Mesothelial cell of epicardium (in vitro differentiated cells): Measurements from ENCODE around the gene DRG2. TPM values are rescaled to one million over a fixed set of nuclear protein-coding genes. Genes with fewer than 3 reads are reported as not detected.

ENCODE experiments used
- DNase-seq, 2 experiments: peaks; one replicate each; pipeline ENCODE4 v3.0.0; 2021; ENCODE audit warnings: low spot score in 2 of 2; ENCODE audit not compliant: unreplicated experiment in 2 of 2
- H3K27ac Mint-ChIP-seq: 2 replicates; pipeline ENCODE4 v1.8.0; 2021; ENCODE audit warnings: mixed read lengths
- H3K27me3 Mint-ChIP-seq: 2 replicates; pipeline ENCODE4 v1.8.0; 2021; ENCODE audit warnings: low read depth, mixed read lengths
- H3K36me3 Mint-ChIP-seq: 2 replicates; pipeline ENCODE4 v1.8.0; 2021; ENCODE audit warnings: mixed read lengths
- H3K4me1 Mint-ChIP-seq: 2 replicates; pipeline ENCODE4 v1.8.0; 2021; ENCODE audit warnings: mixed read lengths
- H3K4me3 Mint-ChIP-seq: 2 replicates; pipeline ENCODE4 v1.8.0; 2021; ENCODE audit warnings: mild to moderate bottlenecking, moderate library complexity, mixed read lengths
- H3K9me3 Mint-ChIP-seq: 2 replicates; pipeline ENCODE4 v1.8.0; 2021; ENCODE audit warnings: mixed read lengths
- total RNA-seq: library from RNA; stranded (reverse); gene quantifications from 3 replicates; pipeline ENCODE4 v1.2.1, GENCODE V29; 2021
- TF ChIP-seq, protein P1 (sequence below): fragments of 200-600 bp; sonication (generic); IDR thresholded peaks from one replicate; pipeline ENCODE4 v1.5.0; 2021; ENCODE audit warnings: antibody characterized with exemption; ENCODE audit not compliant: unreplicated experiment

DRG2 gene
- total RNA-seq, 1 donor from 2014 or later: 51.2 TPM

DNA sequence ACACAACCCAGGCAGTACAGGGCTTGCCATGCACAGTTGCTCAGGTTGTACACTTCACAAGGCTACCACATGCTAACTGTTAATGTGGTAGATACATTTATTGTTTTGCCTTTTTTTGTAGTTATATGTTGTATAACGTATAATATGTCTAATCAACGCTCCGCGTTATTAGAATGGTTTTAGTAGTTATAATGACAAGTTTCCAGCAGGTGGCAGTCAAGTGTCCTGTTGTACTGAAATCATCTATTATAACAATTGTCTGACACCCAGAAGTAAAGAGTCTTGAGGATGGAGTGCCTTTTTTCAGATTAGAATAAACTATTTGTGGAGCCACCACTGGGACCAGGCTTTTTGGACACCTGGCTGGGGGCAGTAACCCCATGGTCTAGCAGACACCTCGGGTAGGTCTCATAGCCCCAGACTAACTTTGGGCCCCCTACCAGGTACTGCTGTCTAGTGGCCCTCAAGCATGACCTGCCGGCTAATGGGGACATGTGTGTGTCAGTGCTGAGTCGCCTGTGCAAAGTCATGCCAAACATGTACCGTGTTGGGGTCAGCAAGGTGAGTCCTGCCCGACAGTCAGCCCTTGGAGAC is 53.6 kb downstream of the DRG2 start:
- Mint-ChIP-seq H3K9me3 (no peaks in the 10 kb centered on the region), H3K4me3 (no peak overlapping the region), H3K27me3 (peaks cover 4% of the 10 kb centered on the region), H3K27ac (no peak overlapping the region), H3K4me1 (peaks cover 8% of the 10 kb centered on the region), H3K36me3 (no peaks in the 10 kb centered on the region)
- TF ChIP-seq, protein P1, sequence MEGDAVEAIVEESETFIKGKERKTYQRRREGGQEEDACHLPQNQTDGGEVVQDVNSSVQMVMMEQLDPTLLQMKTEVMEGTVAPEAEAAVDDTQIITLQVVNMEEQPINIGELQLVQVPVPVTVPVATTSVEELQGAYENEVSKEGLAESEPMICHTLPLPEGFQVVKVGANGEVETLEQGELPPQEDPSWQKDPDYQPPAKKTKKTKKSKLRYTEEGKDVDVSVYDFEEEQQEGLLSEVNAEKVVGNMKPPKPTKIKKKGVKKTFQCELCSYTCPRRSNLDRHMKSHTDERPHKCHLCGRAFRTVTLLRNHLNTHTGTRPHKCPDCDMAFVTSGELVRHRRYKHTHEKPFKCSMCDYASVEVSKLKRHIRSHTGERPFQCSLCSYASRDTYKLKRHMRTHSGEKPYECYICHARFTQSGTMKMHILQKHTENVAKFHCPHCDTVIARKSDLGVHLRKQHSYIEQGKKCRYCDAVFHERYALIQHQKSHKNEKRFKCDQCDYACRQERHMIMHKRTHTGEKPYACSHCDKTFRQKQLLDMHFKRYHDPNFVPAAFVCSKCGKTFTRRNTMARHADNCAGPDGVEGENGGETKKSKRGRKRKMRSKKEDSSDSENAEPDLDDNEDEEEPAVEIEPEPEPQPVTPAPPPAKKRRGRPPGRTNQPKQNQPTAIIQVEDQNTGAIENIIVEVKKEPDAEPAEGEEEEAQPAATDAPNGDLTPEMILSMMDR: peak; percentile 69
- no peak for DNase-seq

DNA sequence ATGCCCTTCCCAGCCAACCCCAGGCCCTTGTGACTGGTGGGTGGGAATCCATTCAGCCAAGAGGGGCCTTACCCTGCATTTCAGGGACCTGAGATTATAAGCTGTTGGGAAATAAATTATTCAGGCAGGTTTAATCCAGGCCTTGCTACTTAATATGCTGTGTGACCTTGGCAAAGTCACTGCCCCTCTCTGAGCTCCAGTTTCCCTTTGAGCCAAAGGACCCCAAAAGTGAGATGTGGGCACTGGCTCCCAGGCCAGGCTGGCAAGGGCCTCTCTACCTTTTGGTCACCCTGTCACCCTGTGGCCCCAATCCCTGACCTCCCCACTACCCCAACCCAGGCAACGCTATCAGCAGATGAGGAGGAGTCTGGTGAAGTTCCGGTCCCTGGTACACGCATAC is 54.7 kb downstream of the DRG2 start:
- Mint-ChIP-seq H3K36me3 (no peaks in the 10 kb centered on the region), H3K9me3 (no peaks in the 10 kb centered on the region), H3K4me3 (no peak overlapping the region), H3K27me3 (peaks cover 4% of the 10 kb centered on the region), H3K4me1 (peaks cover 8% of the 10 kb centered on the region), H3K27ac (no peak overlapping the region)
- TF ChIP-seq, protein P1: no peak
- no peak for DNase-seq

DNA sequence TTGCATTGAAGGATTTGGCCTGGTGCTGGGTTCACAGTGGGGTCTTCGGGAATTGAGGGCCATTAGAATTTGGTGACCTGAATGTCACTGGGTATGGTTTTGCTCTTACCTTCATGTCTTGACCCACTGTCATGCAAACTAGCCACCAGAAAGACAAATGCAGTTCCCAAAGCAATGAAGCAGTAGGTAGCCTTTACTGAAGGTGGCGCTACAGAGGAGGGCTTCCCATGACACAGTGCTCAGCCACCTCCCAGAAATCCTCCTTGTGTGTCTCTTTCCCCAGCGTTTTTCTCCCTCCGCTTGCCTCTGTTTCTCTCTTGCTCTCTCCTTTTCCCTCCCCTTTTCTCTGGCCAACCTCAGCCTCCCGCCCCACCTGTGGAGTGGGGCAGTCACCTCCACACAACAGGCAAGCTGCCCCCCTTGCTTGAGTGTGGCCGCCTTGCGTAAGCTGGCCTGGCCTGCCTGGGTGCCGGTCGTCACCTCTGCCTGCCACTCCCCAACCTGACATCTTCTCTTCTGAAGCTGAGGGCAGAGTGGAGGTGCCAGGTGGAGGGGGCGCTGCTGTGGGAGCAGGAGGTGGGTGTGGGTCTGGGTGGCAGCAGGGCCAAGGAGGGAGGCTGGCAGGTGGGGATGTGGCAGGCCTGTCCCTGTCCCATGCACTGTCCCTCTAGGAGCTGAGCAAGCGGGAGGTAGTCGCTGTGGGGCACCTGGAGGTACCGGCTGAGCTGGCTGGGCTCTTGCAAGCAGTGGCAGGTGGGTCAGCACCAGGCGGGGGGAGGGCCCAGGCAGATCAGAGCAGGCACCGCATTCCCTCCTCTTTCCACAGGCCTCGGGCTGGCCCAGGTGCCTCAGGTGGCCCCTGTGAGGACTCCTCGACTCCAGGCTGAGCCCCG is 55.5 kb downstream of the DRG2 start:
- TF ChIP-seq, protein P1: no peak
- H3K4me1 Mint-ChIP-seq: peaks cover 8% of the 10 kb centered on the region
- no peaks in the 10 kb centered on the region for H3K9me3 Mint-ChIP-seq
- H3K4me3 Mint-ChIP-seq: no peak overlapping the region
- peaks cover 4% of the 10 kb centered on the region for H3K27me3 Mint-ChIP-seq
- no peak for DNase-seq
- no peak overlapping the region for H3K27ac Mint-ChIP-seq
- no peaks in the 10 kb centered on the region for H3K36me3 Mint-ChIP-seq

DNA sequence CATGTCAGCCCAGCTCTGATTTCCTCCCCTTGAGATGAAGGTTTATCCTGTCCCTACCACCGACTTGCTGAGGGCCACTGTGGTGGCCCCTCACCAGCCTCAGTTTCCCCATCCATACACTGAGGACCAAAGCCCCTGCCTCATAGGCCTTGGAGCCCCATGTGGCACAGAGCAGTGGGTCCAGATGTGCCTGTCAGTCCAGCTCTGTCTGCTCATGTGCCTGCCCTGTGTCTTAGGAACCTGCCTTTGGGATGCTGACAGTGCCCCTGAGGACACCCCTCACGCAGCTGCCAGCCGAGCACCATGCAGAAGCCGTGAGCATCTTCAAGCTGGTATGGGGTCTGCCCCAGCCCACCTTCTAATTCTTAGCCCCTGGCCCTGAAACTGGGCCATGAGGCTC is 56.5 kb downstream of the DRG2 start:
- TF ChIP-seq, protein P1: no peak
- Mint-ChIP-seq H3K27ac (no peak overlapping the region), H3K4me3 (no peak overlapping the region), H3K36me3 (no peaks in the 10 kb centered on the region), H3K4me1 (peaks cover 8% of the 10 kb centered on the region), H3K27me3 (peaks cover 4% of the 10 kb centered on the region), H3K9me3 (no peaks in the 10 kb centered on the region)
- DNase-seq: no peak

DNA sequence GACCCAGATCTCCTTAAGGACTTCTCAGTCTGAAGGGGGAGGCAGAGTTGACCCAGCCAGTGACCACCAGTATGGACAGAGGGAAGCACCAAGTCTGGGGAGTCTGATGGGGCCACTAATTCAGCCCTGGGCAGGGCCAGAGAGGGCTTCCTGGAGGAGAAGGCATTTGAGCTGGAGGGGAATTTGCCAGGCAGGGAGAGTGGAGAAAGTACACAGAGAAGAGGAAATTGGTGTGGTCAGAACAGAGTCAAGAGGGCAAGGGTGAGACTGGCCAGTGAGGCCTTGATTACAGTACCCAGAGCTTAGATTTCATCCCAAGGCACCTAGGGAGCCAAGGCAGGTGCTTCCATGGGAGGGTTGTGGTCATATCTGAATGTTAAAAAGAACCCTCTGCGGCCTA is 57.1 kb downstream of the DRG2 start:
- H3K27ac Mint-ChIP-seq: no peak overlapping the region
- no peaks in the 10 kb centered on the region for H3K9me3 Mint-ChIP-seq
- TF ChIP-seq, protein P1: no peak
- no peak overlapping the region for H3K4me3 Mint-ChIP-seq
- DNase-seq: no peak
- peaks cover 4% of the 10 kb centered on the region for H3K4me1 Mint-ChIP-seq
- peaks cover 4% of the 10 kb centered on the region for H3K27me3 Mint-ChIP-seq
- no peaks in the 10 kb centered on the region for H3K36me3 Mint-ChIP-seq
